ENCODE measurements around the gene PGLYRP3. TPM values are rescaled to one million over a fixed set of nuclear protein-coding genes. Genes with fewer than 3 reads are reported as not detected.

PGLYRP3 gene
- total and polyA plus RNA-seq, 2 of the 13 experiments (the other 11 are each of a cell fraction or from before 2014, with no cell fraction given), result not detected

DNA sequence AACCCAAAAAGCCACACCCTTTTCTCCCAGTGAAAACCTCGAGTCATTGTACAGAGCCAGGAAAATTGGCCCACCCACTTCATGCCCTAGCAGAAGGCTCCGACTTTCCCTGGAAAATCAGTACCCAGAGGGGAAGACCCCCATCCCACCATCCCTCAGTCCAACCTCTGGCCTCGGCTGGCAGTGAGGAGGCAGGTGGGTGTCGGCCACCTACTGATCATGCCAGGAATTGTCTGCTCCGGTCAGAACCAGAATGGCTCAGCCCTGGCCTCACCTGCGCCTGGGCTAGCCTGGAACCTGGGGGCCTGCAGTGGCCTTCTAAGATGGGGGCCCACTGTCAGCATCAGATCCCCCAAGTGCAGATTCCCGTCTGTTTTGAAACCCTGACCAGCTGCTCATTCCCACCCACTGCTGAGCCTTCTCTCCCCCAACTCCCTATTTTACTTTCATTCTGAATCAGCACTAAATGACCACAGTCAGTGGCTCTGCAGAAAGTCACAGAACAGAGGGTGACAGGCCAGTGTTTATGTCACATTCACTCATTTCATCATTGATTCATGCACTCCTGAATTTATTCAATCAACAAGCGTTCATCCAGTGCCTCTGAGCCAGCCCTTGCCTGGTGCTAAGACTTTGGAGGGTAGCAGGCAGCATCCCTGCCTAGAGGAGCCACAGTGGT lies 41.9 kb upstream of the PGLYRP3 start (continued):
- TF ChIP-seq ZNF496 (CRISPR knock-in tag; IDR thresholded peaks at IDR 0.05; ENCODE audit: insufficient replicate concordance) (no peak), MZF1 (CRISPR knock-in tag; IDR thresholded peaks at IDR 0.05; ENCODE audit: borderline replicate concordance) (no peak)

DNA sequence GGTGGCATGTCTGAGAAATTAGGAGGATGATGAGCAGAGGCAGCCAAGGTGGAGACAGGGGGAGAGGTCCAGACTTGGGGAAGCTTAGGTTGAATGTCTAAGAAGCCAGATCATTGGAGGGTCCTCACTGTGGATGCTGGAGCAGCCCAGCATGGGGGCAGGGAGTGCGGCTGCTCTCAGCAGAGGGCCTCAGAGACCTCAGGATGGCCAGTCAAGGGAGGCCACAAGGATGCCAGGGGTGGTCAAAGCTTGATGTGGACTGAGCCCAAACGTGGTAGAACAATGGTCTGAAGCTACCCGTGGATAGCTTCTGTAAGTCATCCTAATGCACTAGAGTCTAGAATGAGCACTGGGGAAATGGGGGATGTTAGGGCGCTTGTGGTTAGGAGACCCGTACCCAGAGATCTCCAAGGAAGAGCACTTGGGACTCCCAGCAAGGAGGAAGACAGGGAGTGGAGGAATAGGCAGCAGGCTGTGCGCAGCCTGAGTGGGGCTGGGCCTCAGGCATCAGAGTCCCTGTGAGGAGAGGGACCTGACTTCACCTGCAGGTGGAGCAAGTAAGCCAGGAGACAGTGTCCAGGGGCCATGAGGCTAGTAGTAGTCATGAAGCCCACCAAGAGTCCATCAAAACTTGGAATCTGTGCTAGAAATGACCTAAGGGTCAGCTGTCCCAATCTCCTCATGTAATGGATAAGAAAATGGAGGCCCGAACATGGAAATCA lies 40.6 kb upstream of the PGLYRP3 start:
- FAIRE-seq, result no peak
- peak; percentile 82 for ATAC-seq
- H3K9ac ChIP-seq (ENCODE audit: insufficient read depth, low read depth, low read length), result no peak overlapping the region
- CTCF ChIA-PET (ENCODE audit: low intra/inter-chr PET ratio, low total read pairs), result interaction anchor here (1.5 to 2.8 kb wide), 2 partner anchors 113 to 141 kb away, joined by 4 to 34 read pairs; no protein-coding TSS in a partner anchor
- no peak overlapping the region for H3K27ac ChIP-seq (ENCODE audit: extremely low read length, insufficient read depth, low read length)
- H3K27me3 ChIP-seq (ENCODE audit: control insufficient read depth in 1 of 2, insufficient read depth in 2 of 2, low read length in 2 of 2), result peaks cover 0 to 2% of the 10 kb centered on the region in 2 experiments; a peak in 3 of 5 replicates
- intact Hi-C loops (cut with micrococcal nuclease; ENCODE audit: unreplicated experiment) (loop anchor here (1.0 kb wide), 1 partner anchor 50 kb away; no protein-coding TSS in a partner anchor), in situ Hi-C loops (cut with HindIII; ENCODE audit: extremely low pct_ligation_motif_present, low pct_unique_long_range_greater_than_20kb) (no loop called here)
- H3K4me1 ChIP-seq (ENCODE audit: insufficient read depth, low read length), result 0 out of 2 replicates have a peak, but pooled peaks cover 5% of the 10 kb centered on the region
- DNase-seq (ENCODE audit: low spot score), result peak; percentile 12
- H2AFZ ChIP-seq (ENCODE audit: low read length), result no peak overlapping the region
- no peaks in the 10 kb centered on the region for H3K79me2 ChIP-seq (ENCODE audit: insufficient read depth, low read length)
- WGBS (ENCODE audit: low lambda C conversion rate), result 13% methylated on average over 5 of the region's 7 CpGs
- H3K36me3 ChIP-seq (replicated peaks in 1 of 2; ENCODE audit: control insufficient read depth in 1 of 2, insufficient read depth in 2 of 2, low read length in 2 of 2), result no peaks in the 10 kb centered on the region
- BruUV-seq (replicated peaks), result no TSS peak
- POLR2A ChIA-PET, result no interaction called here
- TF ChIP-seq KLF16 (CRISPR knock-in tag; IDR thresholded peaks at IDR 0.05), result no peak
- peak; percentile 57 for TF ChIP-seq CTCF (CRISPR knock-in tag; IDR thresholded peaks at IDR 0.05)
- peak; percentile 26; the same call in 1 of the 2 replicates for TF ChIP-seq STAG1 (CRISPR knock-in tag; IDR thresholded peaks at IDR 0.05)
- H3K9me3 ChIP-seq (ENCODE audit: low read length), result no peaks in the 10 kb centered on the region
- H3K4me3 ChIP-seq (replicated peaks in 1 of 3; ENCODE audit: insufficient read depth in 1 of 3, low read depth in 2 of 3, low read length in 3 of 3), result no peak overlapping the region
- peaks cover 5% of the 10 kb centered on the region for H4K20me1 ChIP-seq (ENCODE audit: insufficient read depth, low read length)
- no peak overlapping the region for H3K4me2 ChIP-seq (ENCODE audit: low read depth, low read length)
